HG03354 (cell line): Measurements from ENCODE around the gene COMMD1.
A peak's percentile ranks its signal among the peaks of the same experiment; 100 is the strongest.
"Not testable (repeated sequence)": the region's sequence is repeated elsewhere in the genome, so short reads cannot be mapped to it uniquely, and the experiment has no call there.

Experiments
- ATAC-seq: cut with Tn5 transposase; IDR thresholded peaks from one replicate; pipeline ENCODE4 v1.9.1; 2021; ENCODE audit warnings: mild to moderate bottlenecking; ENCODE audit not compliant: unreplicated experiment, poor library complexity, severe bottlenecking

Gene COMMD1

GRCh38 chr2:61905372-61906185 is at the start of gene COMMD1:
Gene COMMD1, plus strand, starts transcription at chr2:61905674. Its CDS starts 5 bp downstream, at chr2:61905679.
- ATAC-seq, result peak; percentile 98

- no peak for ATAC-seq
Observed at GRCh38 chr2:61857224-61857623, 48.2 kb upstream of the COMMD1 start.

GRCh38 chr2:61862085-61862484 is 43.4 kb upstream of the COMMD1 start:
- no peak for ATAC-seq

GRCh38 chr2:61866482-61867089 is 38.9 kb upstream of the COMMD1 start:
- ATAC-seq, result not testable (repeated sequence)

- no peak for ATAC-seq
Observed at GRCh38 chr2:61876400-61876799, 29.1 kb upstream of the COMMD1 start.

GRCh38 chr2:61877571-61878245 is 27.8 kb upstream of the COMMD1 start:
- no peak for ATAC-seq

GRCh38 chr2:61878761-61879160 is 26.7 kb upstream of the COMMD1 start:
- no peak for ATAC-seq

GRCh38 chr2:61879351-61879750 is 26.1 kb upstream of the COMMD1 start:
- ATAC-seq, result not testable (repeated sequence)

GRCh38 chr2:61882850-61883249 is 22.6 kb upstream of the COMMD1 start:
- no peak for ATAC-seq

GRCh38 chr2:61885896-61886603 is 19.4 kb upstream of the COMMD1 start:
- ATAC-seq, result no peak

- ATAC-seq, result peak; percentile 14
Observed at GRCh38 chr2:61887717-61888266, 17.7 kb upstream of the COMMD1 start.

- peak; percentile 85 for ATAC-seq
Observed at GRCh38 chr2:61888267-61889055, 17.0 kb upstream of the COMMD1 start, which contains the start of gene CCT4. Gene CCT4, minus strand, starts transcription at chr2:61888656. Its CDS starts 149 bp downstream, at chr2:61888507.

- ATAC-seq, result no peak
Observed at GRCh38 chr2:61898810-61899209, 6.7 kb upstream of the COMMD1 start.

GRCh38 chr2:61900281-61900680 is 5.2 kb upstream of the COMMD1 start:
- ATAC-seq, result no peak

- ATAC-seq, result peak; percentile 31
Observed at GRCh38 chr2:61906186-61906470, 654 bp downstream of the COMMD1 start.

GRCh38 chr2:61909116-61909515 is 3.6 kb downstream of the COMMD1 start:
- ATAC-seq, result no peak

- ATAC-seq, result no peak
Observed at GRCh38 chr2:61910603-61911002, 5.1 kb downstream of the COMMD1 start.

GRCh38 chr2:61911510-61911909 is 6.0 kb downstream of the COMMD1 start:
- ATAC-seq, result no peak

GRCh38 chr2:61914794-61915193 is 9.3 kb downstream of the COMMD1 start:
- ATAC-seq, result not testable (repeated sequence)
